Measurements from ENCODE around the gene KCNE3.
A peak's percentile ranks its signal among the peaks of the same experiment; 100 is the strongest.

KCNE3 gene

DNA sequence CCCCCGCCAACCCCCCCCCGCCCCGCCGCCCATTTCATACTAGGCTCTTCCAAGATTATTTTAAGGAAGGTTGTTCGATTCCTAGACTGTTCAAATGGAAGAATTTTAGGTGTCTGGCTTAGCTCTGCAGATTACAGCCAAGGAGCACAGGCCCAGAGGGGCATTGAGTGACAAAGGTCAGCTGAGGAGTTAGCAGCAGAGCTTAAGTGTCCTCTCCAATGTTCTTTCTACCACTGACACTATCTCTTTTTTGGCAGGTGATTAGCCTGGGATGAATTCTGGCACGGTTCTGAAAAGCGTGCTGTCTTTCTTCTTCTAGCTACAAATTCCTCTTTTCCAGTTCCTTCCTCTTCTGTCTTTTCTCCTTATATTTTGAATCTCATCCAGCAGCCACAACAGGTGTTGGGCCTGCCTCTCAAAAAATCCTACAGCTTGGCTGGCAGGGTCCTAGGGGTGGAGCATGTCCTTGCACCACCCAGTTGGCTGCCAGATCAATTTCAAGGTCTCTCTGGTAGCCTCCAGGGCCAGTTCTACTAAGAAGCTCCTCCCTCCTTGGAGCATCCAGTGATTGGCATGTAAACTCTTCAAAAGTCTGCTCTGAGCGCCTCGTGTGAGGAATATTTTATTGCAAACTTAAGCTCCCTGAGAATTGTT lies 23.0 kb downstream of the KCNE3 start:
- TF ChIP-seq, protein P1, sequence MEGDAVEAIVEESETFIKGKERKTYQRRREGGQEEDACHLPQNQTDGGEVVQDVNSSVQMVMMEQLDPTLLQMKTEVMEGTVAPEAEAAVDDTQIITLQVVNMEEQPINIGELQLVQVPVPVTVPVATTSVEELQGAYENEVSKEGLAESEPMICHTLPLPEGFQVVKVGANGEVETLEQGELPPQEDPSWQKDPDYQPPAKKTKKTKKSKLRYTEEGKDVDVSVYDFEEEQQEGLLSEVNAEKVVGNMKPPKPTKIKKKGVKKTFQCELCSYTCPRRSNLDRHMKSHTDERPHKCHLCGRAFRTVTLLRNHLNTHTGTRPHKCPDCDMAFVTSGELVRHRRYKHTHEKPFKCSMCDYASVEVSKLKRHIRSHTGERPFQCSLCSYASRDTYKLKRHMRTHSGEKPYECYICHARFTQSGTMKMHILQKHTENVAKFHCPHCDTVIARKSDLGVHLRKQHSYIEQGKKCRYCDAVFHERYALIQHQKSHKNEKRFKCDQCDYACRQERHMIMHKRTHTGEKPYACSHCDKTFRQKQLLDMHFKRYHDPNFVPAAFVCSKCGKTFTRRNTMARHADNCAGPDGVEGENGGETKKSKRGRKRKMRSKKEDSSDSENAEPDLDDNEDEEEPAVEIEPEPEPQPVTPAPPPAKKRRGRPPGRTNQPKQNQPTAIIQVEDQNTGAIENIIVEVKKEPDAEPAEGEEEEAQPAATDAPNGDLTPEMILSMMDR (IDR thresholded peaks at IDR 0.05) = no peak
- peak overlapping the region; percentile 20 for H3K4me3 ChIP-seq
- DNase-seq (ENCODE audit: low spot score) = no peak
- H3K27ac ChIP-seq = peak overlapping the region in 1 of 2 donors; percentile 81

DNA sequence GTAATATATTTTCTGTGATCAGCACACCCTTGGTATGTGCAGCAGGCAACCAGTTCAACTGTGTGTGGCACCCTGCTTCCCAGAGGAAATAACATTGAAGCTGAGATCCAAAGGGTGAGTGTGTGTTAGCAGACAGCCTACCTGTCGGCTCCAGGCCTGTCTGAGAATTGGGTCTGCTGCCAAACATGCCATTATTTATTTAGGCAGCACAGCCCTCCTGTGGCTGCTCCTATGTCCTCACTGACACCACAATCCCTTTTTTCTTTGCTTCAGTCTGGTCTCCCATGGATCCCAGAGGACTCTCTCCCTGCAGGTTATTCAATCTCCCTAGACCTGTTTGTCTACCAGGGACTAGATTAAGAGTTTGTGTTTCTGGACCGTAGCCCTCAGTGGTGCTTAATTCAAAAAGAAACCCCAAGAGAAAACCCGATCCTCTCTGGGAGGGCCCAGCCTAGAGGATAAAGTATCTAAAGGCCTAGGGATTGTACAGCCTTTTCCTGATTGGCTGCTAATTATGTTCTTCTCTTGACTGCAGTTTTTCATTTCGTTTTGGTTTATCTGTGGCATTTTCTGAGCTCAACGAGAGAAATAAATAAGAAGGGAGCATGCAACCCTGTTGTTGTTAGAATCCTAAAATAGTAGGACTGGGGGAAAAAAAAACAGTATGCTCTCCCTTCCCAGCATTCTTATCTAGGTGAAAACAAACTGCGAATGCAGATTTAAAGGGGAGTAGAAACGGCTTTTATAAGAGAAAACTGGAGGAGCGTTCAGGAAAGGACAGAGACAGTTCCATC lies 24.1 kb downstream of the KCNE3 start:
- Histone ChIP-seq H3K27ac (peak overlapping the region; percentile 65 to 81), H3K4me3 (peak overlapping the region; percentile 20)
- DNase-seq (ENCODE audit: low spot score) = no peak
- TF ChIP-seq, protein P1 (IDR thresholded peaks at IDR 0.05) = no peak

DNA sequence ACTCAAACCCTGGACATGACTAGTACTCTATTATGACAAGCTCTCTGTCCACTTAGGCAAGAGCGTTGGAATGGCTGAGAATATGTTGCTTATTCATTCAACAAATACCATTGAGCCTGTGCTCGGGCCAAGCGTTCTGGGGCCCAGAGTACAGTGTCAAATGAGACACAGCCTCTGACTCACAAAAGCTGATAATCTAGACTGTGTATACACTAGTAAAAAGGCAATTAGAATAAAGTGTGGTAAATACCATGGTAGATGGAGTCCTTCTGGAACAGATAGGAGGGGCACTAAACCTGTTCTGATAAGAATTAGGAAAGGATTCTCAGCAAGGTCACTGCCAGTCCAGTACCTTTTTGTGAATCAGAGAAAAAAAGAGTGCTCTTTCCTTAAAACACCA lies 24.7 kb downstream of the KCNE3 start:
- DNase-seq (ENCODE audit: low spot score) = no peak
- no peak overlapping the region for H3K4me3 ChIP-seq
- H3K27ac ChIP-seq = peak overlapping the region; percentile 65 to 81
- TF ChIP-seq, protein P1 (IDR thresholded peaks at IDR 0.05) = no peak

DNA sequence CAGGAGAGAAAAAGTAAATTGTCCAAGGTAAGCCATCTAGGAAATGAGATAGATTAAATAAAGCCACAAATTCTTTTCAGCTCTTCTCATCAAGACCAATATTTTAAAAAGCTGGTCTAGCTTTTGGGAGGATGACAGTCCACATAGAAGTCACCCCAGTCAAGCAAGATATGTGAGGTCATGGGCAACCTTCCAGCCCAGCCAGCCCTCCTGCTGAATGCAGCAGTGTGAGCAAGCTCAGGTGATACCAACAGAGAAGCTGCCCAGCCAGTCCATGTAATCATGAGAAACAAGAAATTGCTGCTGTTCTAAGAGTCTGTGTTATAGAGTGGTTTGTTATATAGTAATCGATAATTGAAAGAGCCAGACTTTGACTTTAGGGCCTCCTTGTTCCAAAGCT lies 28.7 kb downstream of the KCNE3 start:
- Histone ChIP-seq H3K4me3 (no peak overlapping the region), H3K27ac (no peak overlapping the region)
- TF ChIP-seq, protein P1 (IDR thresholded peaks at IDR 0.05) = no peak
- DNase-seq (ENCODE audit: low spot score) = no peak

DNA sequence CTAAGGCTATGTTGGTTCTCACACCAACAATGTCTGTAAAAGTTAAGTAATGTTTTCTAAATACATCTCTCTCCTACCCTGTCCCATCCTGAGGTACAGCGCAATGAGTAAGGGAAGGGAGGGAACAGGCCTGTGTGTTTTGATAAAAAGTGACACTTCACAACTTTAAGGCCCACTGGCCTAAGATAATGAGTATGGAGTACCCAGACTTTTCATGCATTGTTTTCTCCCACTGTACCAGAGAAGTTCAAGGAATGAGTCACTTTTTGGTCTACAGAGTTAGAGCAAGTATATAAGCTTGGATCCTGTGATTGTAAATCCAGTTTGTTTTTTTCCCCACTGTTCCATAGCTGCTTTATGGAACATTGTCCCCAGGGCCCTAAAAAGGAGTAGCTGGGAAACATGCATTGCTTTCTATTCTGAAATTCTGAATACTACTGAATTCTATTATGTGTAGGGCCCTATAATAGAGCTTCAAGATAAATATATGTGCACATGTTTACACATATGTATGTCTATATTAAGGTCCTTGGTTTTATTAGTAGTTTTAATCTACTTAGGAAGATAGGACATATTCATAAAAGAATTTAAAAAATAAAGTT lies 29.8 kb downstream of the KCNE3 start:
- TF ChIP-seq, protein P1 (IDR thresholded peaks at IDR 0.05) = no peak

DNA sequence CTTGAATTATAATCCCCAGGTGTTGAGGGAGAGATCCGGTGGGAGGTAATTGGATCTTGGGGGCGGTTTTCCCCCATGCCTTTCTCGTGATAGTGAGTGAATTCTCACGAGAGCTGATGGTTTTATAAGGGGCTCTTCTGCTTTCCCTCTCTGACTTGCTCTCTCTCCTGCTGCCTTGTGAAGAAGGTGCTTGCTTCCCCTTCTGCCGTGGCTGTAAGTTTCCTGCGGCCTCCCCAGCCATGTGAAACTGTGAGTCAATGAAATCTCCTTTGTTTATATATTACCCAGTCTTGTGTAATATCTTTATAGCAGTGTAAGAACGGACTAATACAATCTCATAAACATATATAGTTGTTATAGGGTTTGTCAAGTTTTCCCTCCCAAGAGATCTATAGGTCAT lies 32.8 kb downstream of the KCNE3 start:
- no peak overlapping the region for H3K27ac ChIP-seq
- H3K4me3 ChIP-seq = no peak overlapping the region
- TF ChIP-seq, protein P1 (IDR thresholded peaks at IDR 0.05) = no peak
- no peak for DNase-seq (ENCODE audit: low spot score)

More for the DNA sequence above, 29.8 kb downstream of the KCNE3 start:
- Histone ChIP-seq H3K4me3 (no peak overlapping the region), H3K27ac (no peak overlapping the region)
- DNase-seq (ENCODE audit: low spot score) = no peak
